Activated CD4-positive, alpha-beta T cell treated with anti-CD3 and anti-CD28 coated beads for 48 hours (primary cell): Measurements from ENCODE around the gene BMF.
A peak's percentile ranks its signal among the peaks of the same experiment; 100 is the strongest.

Experiments used
- DNase-seq: peaks from one replicate; pipeline ENCODE4 v3.0.0-alpha.2; 2020

BMF gene

GRCh38 chr15:40100947-40101905 is 7.5 kb downstream of the BMF start:
- DNase-seq = no peak

- no peak for DNase-seq
Measured at GRCh38 chr15:40100123-40100946, 8.3 kb downstream of the BMF start.

- peak; percentile 81 for DNase-seq
Measured at GRCh38 chr15:40098489-40099261, 10.0 kb downstream of the BMF start.

- no peak for DNase-seq
Measured at GRCh38 chr15:40097968-40098476, 10.7 kb downstream of the BMF start.

- no peak for DNase-seq
Measured at GRCh38 chr15:40097096-40097967, 11.3 kb downstream of the BMF start.

- no peak for DNase-seq
Measured at GRCh38 chr15:40096094-40096891, 12.4 kb downstream of the BMF start.

GRCh38 chr15:40095371-40096093 is 13.1 kb downstream of the BMF start:
- no peak for DNase-seq

GRCh38 chr15:40094156-40094555 is 14.5 kb downstream of the BMF start:
- DNase-seq = no peak

- DNase-seq = no peak
Measured at GRCh38 chr15:40092979-40093869, 15.5 kb downstream of the BMF start.

- no peak for DNase-seq
Measured at GRCh38 chr15:40092256-40092978, 16.3 kb downstream of the BMF start.

- no peak for DNase-seq
Measured at GRCh38 chr15:40091861-40092255, 16.8 kb downstream of the BMF start.

- no peak for DNase-seq
Measured at GRCh38 chr15:40090774-40091455, 17.8 kb downstream of the BMF start.

- DNase-seq = no peak
Measured at GRCh38 chr15:40088929-40089755, 19.5 kb downstream of the BMF start.

- no peak for DNase-seq
Measured at GRCh38 chr15:40087991-40088928, 20.4 kb downstream of the BMF start.

GRCh38 chr15:40087068-40087810 is 21.4 kb downstream of the BMF start:
- no peak for DNase-seq
